Liver (tissue), 9 donors: ENCODE data around the gene GALNTL6. TPM values are rescaled to one million over a fixed set of nuclear protein-coding genes. Genes with fewer than 3 reads are reported as not detected.

ENCODE experiments used
- DNase-seq: peaks from one replicate; pipeline ENCODE4 v3.0.0-alpha.2; 2017; ENCODE audit warnings: low spot score
- H3K27ac ChIP-seq, 2 donors: one replicate each; pipeline ENCODE4 v1.7.0; 2013; ENCODE audit warnings: inconsistent platforms in 2 of 2, low read length in 2 of 2, control low read depth in 1 of 2, low read depth in 1 of 2, mild to moderate bottlenecking in 1 of 2
- H3K27me3 ChIP-seq, 4 donors: one replicate each; pipeline versions ENCODE4 v1.6.1 to v1.7.0; 2013; ENCODE audit warnings: low read length in 3 of 4, inconsistent platforms in 1 of 4, mild to moderate bottlenecking in 1 of 4, moderate library complexity in 1 of 4; ENCODE audit not compliant: control insufficient read depth in 4 of 4, insufficient read depth in 4 of 4
- H3K36me3 ChIP-seq, 4 donors: one replicate each; pipeline versions ENCODE4 v1.6.1 to v1.7.0; 2013; ENCODE audit warnings: low read length in 3 of 4, mild to moderate bottlenecking in 3 of 4, low read depth in 1 of 4, moderate library complexity in 1 of 4; ENCODE audit not compliant: control insufficient read depth in 4 of 4, insufficient read depth in 3 of 4
- H3K4me1 ChIP-seq, 4 donors: one replicate each; pipeline versions ENCODE4 v1.6.1 to v1.7.0; 2013; ENCODE audit warnings: low read length in 3 of 4, mild to moderate bottlenecking in 3 of 4, moderate library complexity in 1 of 4; ENCODE audit not compliant: control insufficient read depth in 4 of 4, insufficient read depth in 4 of 4
- H3K4me3 ChIP-seq, 3 donors: one replicate each; pipeline versions ENCODE4 v1.6.1 to v1.7.0; 2013; ENCODE audit warnings: low read length in 3 of 3, control low read depth in 1 of 3, low read depth in 1 of 3, mild to moderate bottlenecking in 1 of 3
- H3K9ac ChIP-seq, 2 donors: one replicate each; pipeline ENCODE4 v1.7.0; 2013; ENCODE audit warnings: low read length in 2 of 2, mild to moderate bottlenecking in 2 of 2, moderate library complexity in 2 of 2, control low read depth in 1 of 2, low read depth in 1 of 2
- H3K9me3 ChIP-seq, 4 donors: one replicate each; pipeline versions ENCODE4 v1.6.1 to v1.7.0; 2013; ENCODE audit warnings: low read length in 3 of 4; ENCODE audit not compliant: control insufficient read depth in 4 of 4
- ATF3 ChIP-seq: IDR thresholded peaks from 2 replicates; pipeline ENCODE4 v1.6.1; 2016; ENCODE audit warnings: antibody characterized with exemption
- CTCF ChIP-seq: fragments of 150-350 bp; IDR thresholded peaks from 2 replicates; pipeline ENCODE4 v1.5.1; 2017; ENCODE audit warnings: improper control_type of control experiment, low read depth, low read length; ENCODE audit not compliant: missing input control
- EGR1 ChIP-seq, 2 donors: IDR thresholded peaks; 2 replicates each; pipeline ENCODE4 v1.6.1; 2016 to 2018; ENCODE audit warnings: antibody characterized with exemption in 2 of 2, low read depth in 2 of 2
- FOXA1 ChIP-seq: IDR thresholded peaks from 2 replicates; pipeline ENCODE4 v1.6.1; 2016; ENCODE audit warnings: antibody characterized with exemption
- FOXA2 ChIP-seq: IDR thresholded peaks from 2 replicates; pipeline ENCODE4 v1.6.1; 2016; ENCODE audit warnings: antibody characterized with exemption
- GABPA ChIP-seq, 2 donors: IDR thresholded peaks in 1 of 2; conservative IDR thresholded peaks in 1 of 2; 2 replicates each; pipeline ENCODE4 v1.6.1; 2016; ENCODE audit warnings: antibody characterized with exemption in 2 of 2, mild to moderate bottlenecking in 1 of 2, moderate library complexity in 1 of 2
- HNF4A ChIP-seq, 2 donors: conservative IDR thresholded peaks; 2 replicates each; pipeline ENCODE4 v1.6.1; 2016; ENCODE audit warnings: antibody characterized with exemption in 2 of 2, mild to moderate bottlenecking in 2 of 2
- HNF4G ChIP-seq: IDR thresholded peaks from 2 replicates; pipeline ENCODE4 v1.6.1; 2016; ENCODE audit warnings: antibody characterized with exemption
- NR2F2 ChIP-seq: IDR thresholded peaks from 2 replicates; pipeline ENCODE4 v1.6.1; 2016; ENCODE audit warnings: antibody characterized with exemption
- RAD21 ChIP-seq, 2 donors: IDR thresholded peaks; 2 replicates each; pipeline ENCODE4 v1.6.1; 2016; ENCODE audit warnings: antibody characterized with exemption in 2 of 2, mild to moderate bottlenecking in 2 of 2
- REST ChIP-seq: IDR thresholded peaks from 2 replicates; pipeline ENCODE4 v1.6.1; 2016; ENCODE audit warnings: antibody characterized with exemption, mild to moderate bottlenecking
- RXRA ChIP-seq, 2 donors: IDR thresholded peaks; 2 replicates each; pipeline ENCODE4 v1.6.1; 2017 to 2018; ENCODE audit warnings: antibody characterized with exemption in 2 of 2, mild to moderate bottlenecking in 1 of 2
- SP1 ChIP-seq: IDR thresholded peaks from 2 replicates; pipeline ENCODE4 v1.6.1; 2018; ENCODE audit warnings: antibody characterized with exemption, mild to moderate bottlenecking
- TAF1 ChIP-seq: conservative IDR thresholded peaks from 2 replicates; pipeline ENCODE4 v1.6.1; 2016; ENCODE audit warnings: antibody characterized with exemption, mild to moderate bottlenecking
- YY1 ChIP-seq: IDR thresholded peaks from 2 replicates; pipeline ENCODE4 v1.6.1; 2016; ENCODE audit warnings: antibody characterized with exemption, mild to moderate bottlenecking
- ZBTB33 ChIP-seq: IDR thresholded peaks from 2 replicates; pipeline ENCODE4 v1.6.1; 2016; ENCODE audit warnings: antibody characterized with exemption
- WGBS: extraction: QIAGEN DNeasy Blood & Tissue Kit; methylation state at CpG from one replicate; pipeline ENCODE4 v1.1.7; 2013; 5-methylcytosine and 5-hydroxymethylcytosine counted together
- polyA plus RNA-seq, 2 donors: library from polyadenylated mRNA; stranded (reverse) in 1 of 2; unstranded in 1 of 2; fragments of 200-250 nt in 1 of 2; fragments of >200 nt in 1 of 2; fragmentation: Nextera tagmentation in 1 of 2; extraction: Ambion mirVana in 1 of 2; gene quantifications; one replicate each; pipeline versions ENCODE4 v1.2.1 to v1.2.3, GENCODE V29; 2013 to 2015
- total RNA-seq, 2 donors: library from RNA; depleted of rRNA; stranded (reverse); fragments of >200 nt; gene quantifications; one replicate each; pipeline ENCODE4 v1.2.3, GENCODE V29; 2014
- donor health status: healthy.
- donor health status: healthy.
- donor health status: healthy.
- donor health status: healthy.
- donor health status: healthy.

GALNTL6 gene
- total and polyA plus RNA-seq, 4 donors: 0.06 to 0.08 TPM; not detected in 2

GRCh38 chr4:172780566-172781081, 967.4 kb downstream of the GALNTL6 start:
- no peak overlapping the region for H3K9ac ChIP-seq
- DNase-seq: no peak
- H3K4me1 ChIP-seq: no peaks in the 10 kb centered on the region
- no peaks in the 10 kb centered on the region for H3K27me3 ChIP-seq
- no peaks in the 10 kb centered on the region for H3K36me3 ChIP-seq
- TF ChIP-seq RXRA (IDR thresholded peaks at IDR 0.05) (no peak), ZBTB33 (no peak), RAD21 (IDR thresholded peaks at IDR 0.05) (no peak), YY1 (no peak), CTCF (no peak), EGR1 (IDR thresholded peaks at IDR 0.05; ENCODE audit: low read depth in 2 of 2) (no peak), REST (no peak), HNF4A (conservative IDR thresholded peaks at IDR 0.05) (no peak), GABPA (IDR thresholded peaks at IDR 0.05 in 1 of 2, conservative IDR thresholded peaks at IDR 0.05 in 1 of 2) (no peak), ATF3 (no peak), FOXA2 (no peak), SP1 (no peak)
- 50% methylated on average over 3 of the region's 3 CpGs for WGBS
- no peak overlapping the region for H3K27ac ChIP-seq
- H3K4me3 ChIP-seq: no peak overlapping the region
- H3K9me3 ChIP-seq: no peaks in the 10 kb centered on the region

DNA sequence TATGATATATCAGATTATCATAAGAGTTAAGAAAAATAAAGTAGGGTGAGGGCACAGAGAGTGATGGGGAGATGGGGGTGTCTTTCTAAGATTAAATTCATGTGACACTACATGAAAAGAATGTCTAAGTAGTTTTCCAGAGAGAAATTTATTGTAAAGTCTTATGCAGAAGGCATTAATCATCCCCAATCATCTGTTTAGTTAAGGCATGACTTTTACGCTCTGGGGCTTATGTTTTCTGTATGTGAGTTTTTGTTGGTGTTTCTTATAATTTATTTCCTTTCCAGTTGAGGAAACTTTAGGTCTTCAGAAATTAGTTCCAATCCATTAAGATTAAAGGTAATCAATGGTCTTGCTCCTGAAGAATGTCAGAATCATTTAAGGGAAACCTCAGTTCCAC, 972.4 kb downstream of the GALNTL6 start:
- no peak for DNase-seq
- Histone ChIP-seq H3K9me3 (no peaks in the 10 kb centered on the region), H3K27ac (no peak overlapping the region), H3K36me3 (no peaks in the 10 kb centered on the region), H3K9ac (no peak overlapping the region), H3K27me3 (peaks cover 0 to 3% (median 0%) of the 10 kb centered on the region in 4 donors), H3K4me3 (no peak overlapping the region), H3K4me1 (no peaks in the 10 kb centered on the region)
- WGBS: 86% methylated on average over 1 of the region's 1 CpG
- TF ChIP-seq ZBTB33 (no peak), RAD21 (IDR thresholded peaks at IDR 0.05) (no peak), CTCF (no peak), HNF4G (no peak), NR2F2 (no peak), YY1 (no peak), TAF1 (no peak), RXRA (IDR thresholded peaks at IDR 0.05) (no peak), REST (no peak), FOXA1 (no peak)
